HG02885 (cell line): Measurements from ENCODE around the gene FFAR1.

ENCODE experiments used
- ATAC-seq: cut with Tn5 transposase; IDR thresholded peaks from one replicate; pipeline ENCODE4 v1.9.1; 2021; ENCODE audit warnings: mild to moderate bottlenecking; ENCODE audit not compliant: unreplicated experiment, poor library complexity

FFAR1 gene, protein sequence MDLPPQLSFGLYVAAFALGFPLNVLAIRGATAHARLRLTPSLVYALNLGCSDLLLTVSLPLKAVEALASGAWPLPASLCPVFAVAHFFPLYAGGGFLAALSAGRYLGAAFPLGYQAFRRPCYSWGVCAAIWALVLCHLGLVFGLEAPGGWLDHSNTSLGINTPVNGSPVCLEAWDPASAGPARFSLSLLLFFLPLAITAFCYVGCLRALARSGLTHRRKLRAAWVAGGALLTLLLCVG (N-terminal part only)

DNA sequence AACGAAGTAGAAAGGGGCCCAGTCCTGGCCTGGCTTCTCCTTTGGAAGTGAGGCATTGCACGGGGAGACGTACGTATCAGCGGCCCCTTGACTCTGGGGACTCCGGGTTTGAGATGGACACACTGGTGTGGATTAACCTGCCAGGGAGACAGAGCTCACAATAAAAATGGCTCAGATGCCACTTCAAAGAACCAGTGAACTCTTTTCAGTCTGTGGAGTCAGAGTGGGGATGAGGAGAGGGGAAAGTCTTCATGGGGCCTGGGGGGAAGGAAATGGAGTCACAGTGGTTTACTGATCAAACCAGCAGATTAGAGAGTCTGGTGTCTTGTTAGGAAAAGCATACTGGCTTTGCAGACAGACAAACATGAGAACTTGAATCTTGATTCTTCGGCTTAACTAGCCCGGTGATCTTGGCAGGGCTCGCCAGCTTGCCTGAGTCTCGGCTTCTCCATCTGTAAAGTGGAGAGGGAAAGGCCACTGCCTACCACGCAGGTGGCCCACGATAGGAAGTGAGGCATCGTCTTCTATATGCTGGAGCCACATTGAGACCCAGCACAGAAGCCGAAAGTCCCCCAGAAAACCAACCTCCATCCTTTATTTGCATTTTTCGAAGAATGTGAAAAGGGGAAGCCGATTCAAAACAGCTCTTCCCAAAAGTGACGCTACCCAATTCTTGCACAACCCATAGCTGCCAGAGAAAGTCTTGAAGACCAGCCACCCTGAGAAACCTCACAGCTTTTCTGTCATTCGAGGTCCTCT lies at the start of gene FFAR1:
Gene FFAR1, plus strand, starts transcription at position 732 of the 759 bp plus-strand sequence. CDS start 3,650 bp downstream, outside the sequence.
- ATAC-seq = peak; percentile 45

DNA sequence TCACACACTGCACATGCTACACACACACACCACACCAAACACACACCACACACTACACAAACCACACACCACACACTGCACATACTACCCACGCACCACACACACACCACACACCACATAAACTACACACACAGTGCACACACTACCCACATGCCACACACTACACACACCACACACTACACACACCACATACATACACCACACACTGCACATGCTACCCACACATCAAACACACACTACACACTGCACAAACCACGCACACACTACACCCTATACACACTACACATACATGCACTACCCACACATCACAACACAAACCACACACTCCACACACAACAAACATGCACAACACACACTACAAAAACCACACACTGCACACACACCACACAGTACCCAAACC lies 49.8 kb upstream of the FFAR1 start:
- no peak for ATAC-seq

DNA sequence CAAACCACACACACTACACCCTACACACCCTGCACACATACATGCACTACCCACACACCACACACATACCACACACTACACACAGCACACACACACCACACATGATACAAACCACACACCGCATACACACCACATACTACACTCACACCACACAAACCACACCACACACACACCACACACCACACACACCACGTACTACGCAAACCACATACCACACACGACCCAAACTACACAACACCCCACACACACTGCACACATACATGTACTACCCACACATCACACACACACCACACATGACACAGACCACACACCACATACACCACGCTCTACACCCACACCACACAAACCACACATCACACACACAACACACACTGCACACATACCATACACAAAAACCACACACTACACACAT lies 49.1 kb upstream of the FFAR1 start:
- no peak for ATAC-seq

GRCh38 chr19:35299523-35300338 lies 48.0 kb upstream of the FFAR1 start:
- ATAC-seq = no peak

DNA sequence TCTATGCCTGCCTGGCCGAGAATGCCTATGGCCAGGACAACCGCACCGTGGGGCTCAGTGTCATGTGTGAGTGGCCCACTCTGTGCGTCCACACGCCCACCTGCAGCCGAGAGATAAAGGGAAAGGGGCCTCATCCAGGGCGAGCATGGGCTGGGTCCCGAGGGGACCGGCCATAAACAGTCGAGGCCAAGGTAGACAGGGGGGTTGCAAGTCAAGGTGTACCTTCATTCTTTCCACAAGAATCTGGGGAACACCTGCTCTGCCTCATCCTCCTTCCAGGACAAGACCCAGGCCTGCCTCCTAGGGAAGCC lies 47.4 kb upstream of the FFAR1 start:
- no peak for ATAC-seq

- ATAC-seq = no peak
These were observed 45.7 kb upstream of the FFAR1 start for GRCh38 chr19:35301961-35302360.

DNA sequence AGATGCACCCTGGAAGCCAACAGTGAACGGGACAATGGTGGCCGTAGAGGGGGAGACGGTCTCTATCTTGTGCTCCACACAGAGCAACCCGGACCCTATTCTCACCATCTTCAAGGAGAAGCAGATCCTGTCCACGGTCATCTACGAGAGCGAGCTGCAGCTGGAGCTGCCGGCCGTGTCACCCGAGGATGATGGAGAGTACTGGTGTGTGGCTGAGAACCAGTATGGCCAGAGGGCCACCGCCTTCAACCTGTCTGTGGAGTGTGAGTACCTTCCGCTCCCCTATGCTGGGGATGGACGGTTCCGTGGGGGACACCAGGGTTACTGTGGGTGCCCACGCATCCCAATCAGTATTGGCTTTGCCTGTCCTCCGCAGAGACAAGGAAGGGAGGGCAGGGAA lies 45.3 kb upstream of the FFAR1 start:
- ATAC-seq = no peak

DNA sequence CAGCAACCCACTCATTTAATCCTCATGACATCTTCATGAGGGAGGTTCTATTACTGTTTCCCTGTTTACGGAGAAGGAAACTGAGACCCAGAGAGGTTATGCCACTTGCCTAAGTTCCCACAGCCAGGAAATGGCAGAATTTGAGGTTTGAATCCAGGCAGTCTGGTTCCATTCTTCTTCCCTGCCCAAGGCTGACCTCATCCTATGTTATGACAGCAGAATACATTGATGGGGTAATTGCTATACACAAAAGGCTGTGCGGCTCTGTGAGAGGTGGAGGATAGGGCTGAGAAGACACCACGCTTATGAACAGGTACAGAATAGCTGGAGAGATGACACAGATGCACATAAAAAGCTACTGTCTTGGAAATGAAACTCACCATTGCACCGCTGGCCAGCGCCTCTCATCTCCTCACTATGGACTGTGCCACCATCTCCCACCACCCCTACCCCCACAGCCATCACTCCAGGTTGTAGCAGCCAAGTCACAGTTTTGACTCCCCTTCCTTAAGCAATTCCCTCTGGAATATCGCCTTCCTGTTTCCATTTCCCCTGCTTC lies 44.3 kb upstream of the FFAR1 start:
- no peak for ATAC-seq

DNA sequence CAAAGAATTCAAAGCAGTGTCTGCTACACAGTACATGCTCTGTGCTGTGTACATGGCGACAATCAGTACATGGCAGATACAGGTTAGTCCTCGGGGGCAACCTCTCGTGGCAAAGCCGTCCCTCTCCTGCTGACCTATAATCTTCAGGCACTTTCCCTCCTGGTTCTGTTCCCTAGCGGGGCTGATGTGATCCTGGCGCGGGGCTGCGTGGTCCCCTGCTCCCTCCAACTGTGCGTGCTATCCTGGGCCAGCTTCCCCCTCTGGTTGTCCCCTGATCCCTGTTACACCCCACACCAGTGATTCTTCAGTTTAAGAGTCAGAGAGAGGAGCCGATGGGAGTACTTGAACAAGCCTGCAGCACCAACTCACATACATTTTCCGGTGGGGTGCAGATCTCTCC lies 43.7 kb upstream of the FFAR1 start:
- no peak for ATAC-seq

GRCh38 chr19:35305181-35305580 lies 42.5 kb upstream of the FFAR1 start:
- no peak for ATAC-seq

DNA sequence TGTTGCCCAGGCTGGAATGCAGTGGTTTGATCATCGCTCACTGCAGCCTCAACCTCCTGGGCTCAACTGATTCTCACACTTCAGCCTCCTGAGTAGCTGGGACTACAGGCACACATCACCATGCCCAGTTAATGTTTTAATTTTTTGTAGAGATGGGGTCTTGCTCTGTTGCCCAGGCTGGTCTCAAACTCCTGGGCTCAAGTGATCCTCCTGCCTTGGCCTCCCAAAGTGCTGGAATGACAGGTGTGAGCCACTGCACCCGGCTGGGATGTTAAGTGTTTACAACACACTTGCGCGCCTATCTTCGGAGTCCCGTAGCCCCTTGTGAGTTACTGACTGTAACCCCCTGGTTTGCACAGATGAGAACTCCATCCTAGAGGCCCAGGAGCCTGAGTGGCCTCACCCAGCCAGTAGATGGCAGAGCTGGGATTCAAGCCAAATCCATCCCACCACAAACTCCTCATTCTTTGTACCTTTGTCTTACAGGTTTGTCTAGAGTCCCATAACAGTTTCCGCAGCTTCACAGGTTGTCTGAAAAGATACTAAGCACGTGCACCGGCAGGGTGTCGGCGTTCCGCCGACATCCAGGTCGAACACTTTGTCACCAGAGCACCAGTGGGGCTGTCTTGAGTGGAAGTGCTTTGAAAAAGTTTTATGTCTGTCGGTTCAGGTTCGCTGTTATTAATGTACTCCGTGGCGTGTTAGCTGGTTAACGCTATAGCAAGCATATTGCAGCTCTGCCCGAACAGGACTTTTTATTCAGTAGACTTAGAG lies 41.0 kb upstream of the FFAR1 start:
- no peak for ATAC-seq

DNA sequence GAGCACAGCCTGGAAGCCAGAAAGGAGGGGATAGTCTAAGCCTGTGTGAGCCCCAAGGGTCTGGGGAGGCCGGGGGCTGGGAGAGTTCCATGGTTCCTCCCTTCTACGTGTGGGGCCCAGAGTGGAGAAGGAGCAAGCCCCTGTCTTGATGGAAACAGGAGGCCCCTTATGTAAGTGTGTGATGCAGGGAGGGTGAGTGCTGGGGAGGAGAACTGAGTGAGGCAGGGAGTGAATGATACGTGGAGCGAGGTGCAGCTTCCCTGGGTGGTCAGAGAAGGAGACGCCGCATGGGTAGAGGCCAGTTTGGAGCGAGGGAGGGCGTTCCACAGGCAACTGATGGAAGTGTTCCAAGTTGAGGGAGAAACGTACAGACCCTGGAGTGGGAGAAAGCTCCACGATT lies 39.8 kb upstream of the FFAR1 start:
- no peak for ATAC-seq

GRCh38 chr19:35308910-35309309 lies 38.8 kb upstream of the FFAR1 start:
- ATAC-seq = no peak

DNA sequence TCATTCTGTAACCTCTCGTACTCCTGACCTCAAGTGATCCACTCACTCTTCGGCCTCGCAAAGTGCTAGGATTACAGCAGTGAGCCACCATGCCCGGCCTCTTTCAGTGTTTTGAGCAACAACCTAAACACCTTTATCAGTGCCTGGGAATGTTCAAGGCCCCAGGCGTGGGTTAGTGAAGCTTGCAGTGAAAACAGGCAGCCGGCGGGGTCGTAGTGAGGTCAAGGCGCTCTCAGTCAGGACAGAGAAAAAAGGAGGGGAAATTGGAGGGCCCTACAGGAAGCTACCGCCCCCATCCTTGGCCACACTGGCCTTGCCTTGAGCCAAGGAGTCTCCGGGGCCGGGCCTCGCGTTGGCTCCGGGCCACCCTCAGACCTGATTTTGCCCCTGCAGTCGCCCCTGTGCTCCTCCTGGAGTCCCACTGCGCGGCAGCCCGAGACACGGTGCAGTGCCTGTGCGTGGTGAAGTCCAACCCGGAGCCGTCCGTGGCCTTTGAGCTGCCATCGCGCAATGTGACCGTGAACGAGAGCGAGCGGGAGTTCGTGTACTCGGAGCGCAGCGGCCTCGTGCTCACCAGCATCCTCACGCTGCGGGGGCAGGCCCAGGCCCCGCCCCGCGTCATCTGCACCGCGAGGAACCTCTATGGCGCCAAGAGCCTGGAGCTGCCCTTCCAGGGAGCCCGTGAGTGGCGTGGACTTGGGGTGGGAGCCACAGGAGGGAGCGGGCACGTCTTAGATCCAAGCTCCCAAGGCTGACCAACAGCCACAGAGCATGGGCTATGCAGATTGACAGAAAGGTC lies 38.0 kb upstream of the FFAR1 start:
- ATAC-seq = no peak

DNA sequence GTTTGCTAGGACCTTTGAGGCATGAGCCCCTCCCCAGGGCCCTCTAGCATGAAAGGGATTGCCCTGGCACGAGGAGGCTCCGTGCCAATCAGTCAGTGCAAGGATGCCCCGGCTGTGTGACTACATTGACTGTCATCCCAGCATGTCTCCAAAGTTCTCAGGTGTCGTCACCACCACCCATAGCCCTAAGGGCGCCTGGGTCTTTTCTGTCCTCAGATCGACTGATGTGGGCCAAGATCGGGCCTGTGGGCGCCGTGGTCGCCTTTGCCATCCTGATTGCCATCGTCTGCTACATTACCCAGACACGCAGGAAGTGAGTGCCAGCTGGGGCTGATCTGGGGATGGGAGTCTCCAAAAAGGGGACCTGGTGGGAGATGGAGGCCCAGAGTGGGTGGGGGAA lies 37.4 kb upstream of the FFAR1 start:
- ATAC-seq = no peak

- ATAC-seq = no peak
These were observed 36.8 kb upstream of the FFAR1 start for GRCh38 chr19:35310811-35311465.

GRCh38 chr19:35311901-35312665 lies 35.6 kb upstream of the FFAR1 start:
- ATAC-seq = no peak

DNA sequence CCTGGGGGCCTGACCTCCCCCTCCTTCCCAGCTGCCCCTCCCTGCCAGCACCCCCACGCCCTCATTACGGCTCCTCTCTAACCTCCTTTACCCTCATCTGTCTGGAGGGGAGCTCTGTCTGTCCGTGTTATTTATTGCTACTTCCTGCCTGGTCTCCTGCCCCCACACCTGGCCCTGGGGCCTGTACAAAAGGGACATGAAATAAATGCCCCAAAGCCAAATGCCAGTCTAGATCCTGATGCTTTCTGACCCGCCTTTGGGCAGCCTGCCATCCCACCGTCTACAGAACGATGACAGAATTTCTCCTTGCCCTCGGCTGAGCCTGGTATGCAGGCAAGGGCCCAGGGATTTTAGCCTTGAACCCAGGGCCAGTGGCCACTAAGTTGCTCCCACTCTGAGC lies 34.1 kb upstream of the FFAR1 start:
- ATAC-seq = no peak
